SK-N-SH (cell line): ENCODE measurements around the gene CD109. TPM values are rescaled to one million over a fixed set of nuclear protein-coding genes. Genes with fewer than 3 reads are reported as not detected.

Source experiments
- CTCF ChIA-PET: fragments of 300-600, 350-600 bp; formaldehyde crosslinking; extraction: SDS; loops from one replicate; lab custom pipeline; 2021; lab: Yijun Ruan, JAX
- POLR2A ChIA-PET: fragments of 350-600 bp; sonication (Branson Sonifier 250); formaldehyde crosslinking; extraction: SDS; loops from one replicate; lab custom pipeline; 2020; ENCODE audit warnings: antibody characterized with exemption, inconsistent platforms; lab: Yijun Ruan, JAX
- DNase-seq: peaks from one replicate; pipeline ENCODE4 v3.0.0; 2012
- H2AFZ ChIP-seq: fragments of 200-600 bp; sonication (generic); 2 replicates; pipeline ENCODE4 v1.8.1; 2016; ENCODE audit warnings: antibody characterized with exemption, mild to moderate bottlenecking, low read depth
- H3F3A ChIP-seq: fragments of 200-600 bp; sonication (generic); replicated peaks from 2 replicates; pipeline ENCODE3; 2016; ENCODE audit warnings: antibody characterized with exemption, mild to moderate bottlenecking; ENCODE audit not compliant: insufficient read depth
- H3K27ac ChIP-seq, 2 experiments: fragments of 200-500 bp in 1 of 2; fragments of 200-600 bp in 1 of 2; sonication (Bioruptor generic) in 1 of 2; sonication (generic), shearing (Covaris generic) in 1 of 2; 2 replicates each; pipeline versions ENCODE4 v1.5.1 to v1.6.1; 2014 to 2016; ENCODE audit warnings: low read depth in 2 of 2, inconsistent platforms in 1 of 2, low read length in 1 of 2, mild to moderate bottlenecking in 1 of 2, mixed read lengths in 1 of 2
- H3K27me3 ChIP-seq: fragments of 200-600 bp; sonication (generic), shearing (Covaris generic); 2 replicates; pipeline ENCODE4 v1.6.1; 2016; ENCODE audit warnings: mixed run types; ENCODE audit not compliant: insufficient read depth
- H3K36me3 ChIP-seq, 2 experiments: fragments of 200-500 bp in 1 of 2; fragments of 200-600 bp in 1 of 2; sonication (Bioruptor generic) in 1 of 2; sonication (generic) in 1 of 2; replicated peaks in 1 of 2; 2 replicates each; pipeline versions ENCODE3 to v1.5.1; 2014 to 2016; ENCODE audit warnings: low read length in 1 of 2, mild to moderate bottlenecking in 1 of 2; ENCODE audit not compliant: insufficient read depth in 2 of 2, control insufficient read depth in 1 of 2
- H3K4me1 ChIP-seq, 2 experiments: fragments of 200-500 bp in 1 of 2; fragments of 200-600 bp in 1 of 2; sonication (Bioruptor generic) in 1 of 2; sonication (generic), shearing (Covaris generic) in 1 of 2; 2 replicates each; pipeline versions ENCODE4 v1.5.1 to v1.6.1; 2014 to 2016; ENCODE audit warnings: low read depth in 1 of 2, low read length in 1 of 2, mixed run types in 1 of 2; ENCODE audit not compliant: insufficient read depth in 2 of 2, control insufficient read depth in 1 of 2
- H3K4me2 ChIP-seq: fragments of 200-600 bp; sonication (generic), shearing (Covaris generic); 2 replicates; pipeline ENCODE4 v1.6.1; 2017; ENCODE audit warnings: mixed run types
- H3K4me3 ChIP-seq, 2 experiments: fragments of 200-500 bp in 1 of 2; fragments of 200-600 bp in 1 of 2; sonication (Bioruptor generic) in 1 of 2; sonication (generic), shearing (Covaris generic) in 1 of 2; 2 replicates each; pipeline versions ENCODE4 v1.5.1 to v1.8.1; 2014 to 2016; ENCODE audit warnings: low read depth in 2 of 2, inconsistent platforms in 1 of 2, low read length in 1 of 2, mild to moderate bottlenecking in 1 of 2, mixed read lengths in 1 of 2, moderate library complexity in 1 of 2
- H3K79me2 ChIP-seq: fragments of 200-600 bp; sonication (generic); 2 replicates; pipeline ENCODE4 v1.8.1; 2017; ENCODE audit warnings: mild to moderate bottlenecking; ENCODE audit not compliant: insufficient read depth
- H3K9ac ChIP-seq: fragments of 200-600 bp; sonication (generic); 2 replicates; pipeline ENCODE4 v1.6.1; 2017; ENCODE audit warnings: mixed run types
- H3K9me2 ChIP-seq: fragments of 200-600 bp; sonication (generic); 2 replicates; pipeline ENCODE4 v1.6.1; 2017; ENCODE audit warnings: mixed run types
- H3K9me3 ChIP-seq: fragments of 200-600 bp; sonication (generic); 2 replicates; pipeline ENCODE4 v1.6.1; 2017; ENCODE audit warnings: mixed run types, mild to moderate bottlenecking, moderate library complexity
- H4K20me1 ChIP-seq: fragments of 200-600 bp; sonication (generic); 2 replicates; pipeline ENCODE4 v1.6.1; 2017; ENCODE audit warnings: mild to moderate bottlenecking, mixed run types; ENCODE audit not compliant: insufficient read depth
- GABPA ChIP-seq: IDR thresholded peaks from 2 replicates; pipeline ENCODE4 v1.4.0; 2012; ENCODE audit warnings: low read depth, mild to moderate bottlenecking
- MEF2A ChIP-seq: IDR thresholded peaks from 2 replicates; pipeline ENCODE4 v1.4.0; 2012; ENCODE audit warnings: low read depth, borderline replicate concordance
- MXI1 ChIP-seq: IDR thresholded peaks from 2 replicates; pipeline ENCODE4 v1.6.1; 2012; ENCODE audit warnings: mild to moderate bottlenecking, low read depth, low read length, improper control_type of control experiment
- NFIC ChIP-seq: IDR thresholded peaks from 2 replicates; pipeline ENCODE4 v1.4.0; 2012; ENCODE audit warnings: borderline replicate concordance
- RXRA ChIP-seq: IDR thresholded peaks from 2 replicates; pipeline ENCODE4 v1.4.0; 2012; ENCODE audit warnings: low read depth, mild to moderate bottlenecking, borderline replicate concordance
- TAF1 ChIP-seq: IDR thresholded peaks from 2 replicates; pipeline ENCODE4 v1.6.1; 2012; ENCODE audit warnings: low read depth, mild to moderate bottlenecking, low read length, moderate library complexity, borderline replicate concordance
- TEAD4 ChIP-seq: IDR thresholded peaks from 2 replicates; pipeline ENCODE4 v1.4.0; 2012; ENCODE audit warnings: mild to moderate bottlenecking, borderline replicate concordance; ENCODE audit not compliant: insufficient read depth
- YY1 ChIP-seq: IDR thresholded peaks from 2 replicates; pipeline ENCODE4 v1.4.0; 2012; ENCODE audit warnings: low read depth, mild to moderate bottlenecking
- WGBS: methylation state at CpG from one replicate; pipeline ENCODE4 v1.1.6; 2017; ENCODE audit warnings: low lambda C conversion rate; 5-methylcytosine and 5-hydroxymethylcytosine counted together
- polyA plus RNA-seq, 3 experiments: library from polyadenylated mRNA; depleted of rRNA; stranded (reverse); fragments of >200 nt; gene quantifications; 2 replicates each; pipeline ENCODE4 v1.2.3, GENCODE V29; 2012
- TF ChIP-seq, protein P1 (sequence below): fragments of 150-350 bp; IDR thresholded peaks from 2 replicates; pipeline ENCODE4 v1.6.1; 2017; ENCODE audit warnings: antibody characterized with exemption, low read length, low read depth, borderline replicate concordance
- TF ChIP-seq, protein P2 (sequence below): IDR thresholded peaks from 2 replicates; pipeline ENCODE4 v1.6.1; 2012; ENCODE audit warnings: mild to moderate bottlenecking, low read depth, low read length, moderate library complexity

The CD109 gene
- polyA plus RNA-seq, 1 of the 3 experiments (the other 2 are of a cell fraction): 19.7 TPM

GRCh38 chr6:73784726-73785505 lies 88.9 kb downstream of the CD109 start:
- POLR2A ChIA-PET: no interaction called here
- DNase-seq: no peak
- no peak overlapping the region for H3K27ac ChIP-seq
- WGBS: 48% methylated on average over 3 of the region's 3 CpGs
- H3K9ac ChIP-seq: no peak overlapping the region
- no peaks in the 10 kb centered on the region for H4K20me1 ChIP-seq
- H2AFZ ChIP-seq: no peak overlapping the region
- H3K4me1 ChIP-seq: no peaks in the 10 kb centered on the region; a peak in 1 of 4 replicates
- no peaks in the 10 kb centered on the region for H3K79me2 ChIP-seq
- H3F3A ChIP-seq: peaks cover 13% of the 10 kb centered on the region
- TF ChIP-seq, protein P1, sequence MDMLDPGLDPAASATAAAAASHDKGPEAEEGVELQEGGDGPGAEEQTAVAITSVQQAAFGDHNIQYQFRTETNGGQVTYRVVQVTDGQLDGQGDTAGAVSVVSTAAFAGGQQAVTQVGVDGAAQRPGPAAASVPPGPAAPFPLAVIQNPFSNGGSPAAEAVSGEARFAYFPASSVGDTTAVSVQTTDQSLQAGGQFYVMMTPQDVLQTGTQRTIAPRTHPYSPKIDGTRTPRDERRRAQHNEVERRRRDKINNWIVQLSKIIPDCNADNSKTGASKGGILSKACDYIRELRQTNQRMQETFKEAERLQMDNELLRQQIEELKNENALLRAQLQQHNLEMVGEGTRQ: no peak
- TF ChIP-seq MXI1 (no peak), TEAD4 (no peak), NFIC (no peak), YY1 (no peak), RXRA (no peak), MEF2A (no peak)
- TF ChIP-seq, protein P2, sequence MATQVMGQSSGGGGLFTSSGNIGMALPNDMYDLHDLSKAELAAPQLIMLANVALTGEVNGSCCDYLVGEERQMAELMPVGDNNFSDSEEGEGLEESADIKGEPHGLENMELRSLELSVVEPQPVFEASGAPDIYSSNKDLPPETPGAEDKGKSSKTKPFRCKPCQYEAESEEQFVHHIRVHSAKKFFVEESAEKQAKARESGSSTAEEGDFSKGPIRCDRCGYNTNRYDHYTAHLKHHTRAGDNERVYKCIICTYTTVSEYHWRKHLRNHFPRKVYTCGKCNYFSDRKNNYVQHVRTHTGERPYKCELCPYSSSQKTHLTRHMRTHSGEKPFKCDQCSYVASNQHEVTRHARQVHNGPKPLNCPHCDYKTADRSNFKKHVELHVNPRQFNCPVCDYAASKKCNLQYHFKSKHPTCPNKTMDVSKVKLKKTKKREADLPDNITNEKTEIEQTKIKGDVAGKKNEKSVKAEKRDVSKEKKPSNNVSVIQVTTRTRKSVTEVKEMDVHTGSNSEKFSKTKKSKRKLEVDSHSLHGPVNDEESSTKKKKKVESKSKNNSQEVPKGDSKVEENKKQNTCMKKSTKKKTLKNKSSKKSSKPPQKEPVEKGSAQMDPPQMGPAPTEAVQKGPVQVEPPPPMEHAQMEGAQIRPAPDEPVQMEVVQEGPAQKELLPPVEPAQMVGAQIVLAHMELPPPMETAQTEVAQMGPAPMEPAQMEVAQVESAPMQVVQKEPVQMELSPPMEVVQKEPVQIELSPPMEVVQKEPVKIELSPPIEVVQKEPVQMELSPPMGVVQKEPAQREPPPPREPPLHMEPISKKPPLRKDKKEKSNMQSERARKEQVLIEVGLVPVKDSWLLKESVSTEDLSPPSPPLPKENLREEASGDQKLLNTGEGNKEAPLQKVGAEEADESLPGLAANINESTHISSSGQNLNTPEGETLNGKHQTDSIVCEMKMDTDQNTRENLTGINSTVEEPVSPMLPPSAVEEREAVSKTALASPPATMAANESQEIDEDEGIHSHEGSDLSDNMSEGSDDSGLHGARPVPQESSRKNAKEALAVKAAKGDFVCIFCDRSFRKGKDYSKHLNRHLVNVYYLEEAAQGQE: no peak
- H3K27me3 ChIP-seq: no peaks in the 10 kb centered on the region
- H3K36me3 ChIP-seq: peaks cover 13 to 38% of the 10 kb centered on the region in 2 experiments
- CTCF ChIA-PET: interaction anchor here (0.6 kb wide), 1 partner anchor 1417 kb away, joined by 3 read pairs; no protein-coding TSS in a partner anchor
- H3K4me2 ChIP-seq: no peak overlapping the region
- H3K9me2 ChIP-seq: no peaks in the 10 kb centered on the region
- no peak overlapping the region for H3K4me3 ChIP-seq
- no peaks in the 10 kb centered on the region for H3K9me3 ChIP-seq

GRCh38 chr6:73790574-73790973 lies 94.6 kb downstream of the CD109 start:
- Histone ChIP-seq H4K20me1 (no peaks in the 10 kb centered on the region), H3K4me1 (no peaks in the 10 kb centered on the region; a peak in 1 of 4 replicates), H3K27ac (no peak overlapping the region), H3K4me2 (no peak overlapping the region), H3K9ac (no peak overlapping the region), H3F3A (peaks cover 18% of the 10 kb centered on the region), H3K4me3 (no peak overlapping the region), H3K27me3 (no peaks in the 10 kb centered on the region), H3K9me3 (no peaks in the 10 kb centered on the region), H2AFZ (no peak overlapping the region), H3K79me2 (no peaks in the 10 kb centered on the region), H3K36me3 (peaks cover 23 to 47% of the 10 kb centered on the region in 2 experiments), H3K9me2 (no peaks in the 10 kb centered on the region)
- ChIA-PET POLR2A (no interaction called here), CTCF (no interaction called here)
- TF ChIP-seq GABPA (no peak), TAF1 (no peak)
- DNase-seq: no peak
